NCI-H345 treated with DMSO at 0.1 percent for 48 hours (cell line): ENCODE results near the gene CFAP58.

Experiments used
- DNase-seq: peaks from one replicate; lab custom pipeline; 2025; ENCODE audit not compliant: unreplicated experiment; lab: John Stamatoyannopoulos, UW

The CFAP58 gene

GRCh38 chr10:104334965-104335650 lies 18.5 kb upstream of the CFAP58 start:
- peak; percentile 81 for DNase-seq

- DNase-seq: no peak
Measured at GRCh38 chr10:104336821-104337467, 16.7 kb upstream of the CFAP58 start.

GRCh38 chr10:104337521-104337984 lies 16.1 kb upstream of the CFAP58 start:
- DNase-seq: no peak

GRCh38 chr10:104337985-104338735 lies 15.5 kb upstream of the CFAP58 start, which contains the start of gene ITPRIP:
Gene ITPRIP, minus strand, starts transcription at chr10:104338465. Its CDS starts 22,414 bp downstream, at chr10:104316051.
- DNase-seq: no peak

- DNase-seq: no peak
Measured at GRCh38 chr10:104339469-104340110, 14.0 kb upstream of the CFAP58 start.

- DNase-seq: no peak
Measured at GRCh38 chr10:104340111-104340526, 13.5 kb upstream of the CFAP58 start.

GRCh38 chr10:104340641-104341040 lies 13.0 kb upstream of the CFAP58 start:
- DNase-seq: no peak

GRCh38 chr10:104342941-104343411 lies 10.7 kb upstream of the CFAP58 start:
- no peak for DNase-seq

- no peak for DNase-seq
Measured at GRCh38 chr10:104344219-104344618, 9.4 kb upstream of the CFAP58 start.

GRCh38 chr10:104345515-104345914 lies 8.1 kb upstream of the CFAP58 start:
- no peak for DNase-seq

GRCh38 chr10:104345941-104346340 lies 7.7 kb upstream of the CFAP58 start:
- DNase-seq: no peak

- no peak for DNase-seq
Measured at GRCh38 chr10:104347295-104348045, 6.2 kb upstream of the CFAP58 start.

- DNase-seq: no peak
Measured at GRCh38 chr10:104348601-104349000, 5.0 kb upstream of the CFAP58 start.

- no peak for DNase-seq
Measured at GRCh38 chr10:104349623-104350126, 4.0 kb upstream of the CFAP58 start.

GRCh38 chr10:104350127-104350635 lies 3.5 kb upstream of the CFAP58 start:
- peak; percentile 71 for DNase-seq

GRCh38 chr10:104351061-104351702 lies 2.5 kb upstream of the CFAP58 start:
- DNase-seq: no peak

- DNase-seq: no peak
Measured at GRCh38 chr10:104351919-104352318, 1.7 kb upstream of the CFAP58 start.

GRCh38 chr10:104359811-104360210 lies 6.2 kb downstream of the CFAP58 start:
- no peak for DNase-seq

GRCh38 chr10:104367904-104368303 lies 14.3 kb downstream of the CFAP58 start:
- no peak for DNase-seq
